A204.1 (cell line): ENCODE data around the gene CLRN3.

Source experiments
- FAIRE-seq: peaks from 2 replicates; lab custom pipeline; 2012; peaks lifted over from hg19 to GRCh38; lab: Jason Lieb, UNC

The CLRN3 gene

DNA sequence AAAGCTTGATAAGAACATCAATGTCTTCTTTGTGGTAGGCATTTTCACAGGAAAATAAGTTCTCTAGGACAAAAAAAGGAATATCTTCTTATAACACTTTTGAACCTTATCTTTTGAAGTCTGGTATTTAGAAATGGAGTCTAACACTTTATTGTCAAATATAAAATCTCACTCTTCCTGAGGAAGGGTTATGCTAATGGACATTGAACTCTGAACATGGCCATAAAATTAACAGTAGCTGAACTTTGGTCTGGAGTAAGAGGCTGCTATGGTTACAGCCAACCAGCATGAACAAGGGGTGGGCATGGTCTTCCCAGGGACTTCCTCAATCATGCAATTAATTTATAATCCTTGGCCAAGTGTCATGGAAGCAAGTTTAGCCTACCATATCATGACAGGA, at the start of gene CLRN3:
Gene CLRN3, minus strand, starts transcription at position 199 of the 400 bp plus-strand sequence. Its CDS starts 157 bp downstream, at position 42.
- FAIRE-seq = no peak

DNA sequence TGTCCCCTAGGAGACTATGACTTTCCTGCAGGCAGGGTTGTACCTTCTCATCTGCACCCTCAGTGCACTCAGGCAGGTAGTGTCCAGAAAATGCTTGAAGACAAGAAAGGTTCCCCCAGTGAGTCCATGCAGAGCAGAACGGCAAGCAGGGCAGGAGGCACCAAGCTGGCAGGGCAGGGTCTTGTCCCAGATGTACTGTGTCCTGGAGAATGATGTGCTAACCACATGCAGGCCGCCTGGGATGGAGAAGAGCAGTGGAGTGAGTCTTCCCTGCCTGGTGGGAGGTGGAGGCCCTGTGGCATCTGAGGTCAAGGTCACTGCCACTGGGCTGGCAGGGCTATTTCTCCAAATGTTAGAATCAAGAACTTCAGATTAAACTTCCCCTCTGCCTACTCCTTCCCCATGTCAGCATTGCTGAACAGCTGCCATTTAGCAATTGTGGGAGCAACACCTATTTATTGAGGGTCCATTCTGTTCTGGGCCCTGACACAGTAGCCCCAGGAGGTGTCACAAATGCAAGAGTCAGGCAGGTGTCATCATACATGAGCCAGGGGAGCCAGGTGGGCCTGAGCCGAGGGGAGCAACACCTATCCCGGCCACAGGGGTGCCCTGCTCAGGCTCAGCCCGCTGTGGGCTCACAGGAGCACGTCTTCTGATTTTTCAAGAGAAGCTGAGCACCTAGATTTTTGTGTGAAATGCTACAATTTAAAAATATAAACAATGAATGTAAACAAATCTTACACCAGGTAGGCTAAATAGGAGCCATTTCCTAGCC, 48.3 kb upstream of the CLRN3 start:
- no peak for FAIRE-seq

DNA sequence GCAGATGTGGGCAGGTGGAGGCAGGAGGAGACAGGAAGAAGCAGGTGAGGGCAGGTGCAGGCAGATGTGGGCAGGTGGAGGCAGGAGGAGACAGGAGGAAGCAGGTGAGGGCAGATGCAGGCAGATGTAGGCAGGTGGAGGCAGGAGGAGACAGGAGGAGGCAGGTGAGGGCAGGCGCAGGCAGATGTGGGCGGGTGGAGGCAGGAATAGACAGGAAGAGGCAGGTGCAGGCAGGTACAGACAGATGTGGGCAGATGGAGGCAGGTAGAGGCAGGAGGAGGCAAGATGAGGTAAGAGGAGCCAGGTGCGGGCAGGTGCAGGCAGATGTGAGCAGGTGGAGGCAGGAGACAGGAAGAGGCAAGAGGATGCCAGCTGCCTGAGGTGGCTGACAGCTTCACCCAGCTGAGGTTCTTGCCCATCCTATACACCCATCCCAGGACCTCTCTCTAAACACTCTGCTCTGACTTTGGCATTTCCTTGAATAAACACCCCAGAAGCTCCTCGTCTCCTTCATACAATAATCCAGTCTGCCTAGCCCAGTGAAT, 47.1 kb upstream of the CLRN3 start:
- FAIRE-seq = no peak

GRCh38 chr10:127937915-127938463, 45.2 kb upstream of the CLRN3 start:
- no peak for FAIRE-seq

DNA sequence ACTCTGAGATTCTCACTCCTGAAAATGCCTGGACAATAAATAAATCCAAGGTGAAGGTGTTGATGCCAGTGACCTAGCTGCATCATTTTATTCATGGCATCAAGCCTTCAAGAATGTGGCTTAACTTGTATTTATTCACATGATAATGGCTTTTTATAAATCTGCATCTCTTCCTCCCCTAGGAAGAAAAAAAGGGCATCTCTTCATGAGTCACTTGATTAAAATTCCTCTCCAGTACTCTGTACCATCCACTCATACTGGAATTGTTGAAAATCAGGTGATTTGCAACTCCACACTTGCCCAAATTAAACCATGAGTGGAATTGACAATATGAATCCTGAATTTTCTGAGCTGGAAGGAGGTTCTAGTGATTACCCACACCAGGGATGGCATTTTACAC, 44.3 kb upstream of the CLRN3 start:
- no peak for FAIRE-seq

DNA sequence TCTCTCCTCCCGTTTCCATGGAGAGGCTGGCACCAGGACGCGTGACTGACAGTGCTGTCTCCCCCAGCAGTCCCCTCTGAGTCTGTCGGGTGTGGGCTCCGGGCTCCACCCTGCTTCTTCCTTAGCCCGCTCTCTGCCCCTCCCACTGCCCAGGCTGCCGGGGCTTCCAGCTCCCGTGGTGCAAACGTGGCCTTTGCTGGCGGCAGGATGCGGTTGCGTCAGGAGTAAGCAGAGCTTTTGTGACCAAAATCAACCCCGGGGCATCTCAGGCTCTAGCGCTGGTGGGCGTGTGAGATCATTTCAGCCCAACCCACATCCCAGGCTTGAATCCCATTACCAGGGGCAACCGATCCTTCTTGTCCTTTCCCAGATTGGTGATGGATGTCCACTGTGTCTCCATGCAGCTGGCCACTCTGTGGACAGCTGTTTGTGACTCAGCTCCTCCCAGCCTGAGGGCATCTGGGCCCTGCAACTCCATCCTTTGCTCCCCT, 42.4 kb upstream of the CLRN3 start:
- no peak for FAIRE-seq

- no peak for FAIRE-seq
Measured at GRCh38 chr10:127934383-127934782, 41.6 kb upstream of the CLRN3 start.

- FAIRE-seq = no peak
Measured at GRCh38 chr10:127933271-127933670, 40.5 kb upstream of the CLRN3 start.

- no peak for FAIRE-seq
Measured at GRCh38 chr10:127932521-127933270, 40.0 kb upstream of the CLRN3 start.

DNA sequence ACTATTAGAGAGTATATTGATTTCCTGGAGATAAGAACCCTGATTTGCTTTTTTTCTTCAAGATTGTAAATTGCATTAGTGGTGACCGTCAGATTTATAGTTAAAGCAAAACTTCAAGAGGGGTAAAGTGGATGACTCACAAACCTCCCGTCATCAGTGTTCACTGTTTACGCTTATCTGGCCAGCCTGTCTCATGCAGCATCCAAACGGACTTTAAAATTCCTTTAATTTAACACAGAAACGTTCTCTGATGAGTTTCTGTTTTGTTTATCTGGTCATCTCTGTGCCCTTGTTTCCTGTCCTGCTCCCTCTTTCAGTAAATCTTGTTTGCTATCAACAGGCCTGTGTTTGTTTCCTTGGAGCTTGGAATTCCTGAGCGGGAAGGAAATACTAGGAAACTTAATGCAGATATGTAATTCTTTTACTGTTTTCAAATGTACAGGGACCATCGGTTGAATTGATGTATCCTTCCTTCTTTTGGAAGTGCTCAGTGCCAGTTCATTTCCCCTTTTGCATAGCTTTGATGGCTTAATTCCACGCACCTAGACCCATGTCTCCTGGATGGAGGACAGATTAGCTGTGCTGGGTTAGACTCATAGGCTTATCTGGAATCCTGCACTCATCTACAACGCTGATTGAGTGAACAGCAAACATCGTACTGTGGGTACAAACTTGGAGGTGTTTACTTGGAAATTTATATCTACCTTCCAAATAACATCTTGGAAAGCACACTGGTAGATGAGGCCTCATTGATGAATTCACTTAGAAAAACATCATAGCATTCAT, 35.5 kb upstream of the CLRN3 start:
- no peak for FAIRE-seq

GRCh38 chr10:127926455-127926854, 33.7 kb upstream of the CLRN3 start:
- FAIRE-seq = no peak

GRCh38 chr10:127925471-127926207, 32.9 kb upstream of the CLRN3 start:
- FAIRE-seq = no peak

GRCh38 chr10:127923646-127924045, 30.9 kb upstream of the CLRN3 start:
- no peak for FAIRE-seq

DNA sequence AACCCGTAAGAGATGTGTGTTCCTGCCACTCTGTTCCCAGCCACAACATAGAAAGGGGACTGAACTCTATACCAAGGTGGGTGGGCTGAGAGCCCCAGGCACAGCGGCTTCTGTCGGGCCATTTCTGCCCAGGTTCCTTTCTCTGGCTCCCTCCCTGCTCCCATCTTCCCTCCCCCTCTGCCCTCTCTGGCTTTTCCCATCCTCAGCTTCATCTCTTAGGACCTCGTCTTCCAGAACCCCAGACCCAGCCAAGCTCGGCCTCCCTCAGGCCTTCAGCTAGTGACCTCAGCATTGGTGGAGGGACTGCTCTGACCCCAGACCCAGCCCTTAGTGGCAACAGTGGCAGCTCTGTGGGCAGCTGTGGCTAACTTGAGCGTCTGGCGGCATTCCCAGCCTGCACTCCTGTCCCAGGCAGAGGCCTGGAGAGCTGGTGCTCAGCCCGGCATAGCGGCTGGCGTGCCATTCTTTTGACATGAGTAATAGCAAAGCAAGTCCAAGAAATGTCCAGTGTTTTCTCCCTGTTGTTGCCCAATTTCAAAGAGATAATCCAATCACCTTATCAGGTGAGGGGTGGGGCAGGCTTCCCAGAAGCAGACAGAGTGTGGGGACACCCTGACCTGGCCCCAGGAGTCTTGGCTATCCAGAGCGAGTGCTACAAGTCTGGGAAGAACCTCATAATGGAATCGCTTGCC, 30.1 kb upstream of the CLRN3 start:
- FAIRE-seq = no peak

DNA sequence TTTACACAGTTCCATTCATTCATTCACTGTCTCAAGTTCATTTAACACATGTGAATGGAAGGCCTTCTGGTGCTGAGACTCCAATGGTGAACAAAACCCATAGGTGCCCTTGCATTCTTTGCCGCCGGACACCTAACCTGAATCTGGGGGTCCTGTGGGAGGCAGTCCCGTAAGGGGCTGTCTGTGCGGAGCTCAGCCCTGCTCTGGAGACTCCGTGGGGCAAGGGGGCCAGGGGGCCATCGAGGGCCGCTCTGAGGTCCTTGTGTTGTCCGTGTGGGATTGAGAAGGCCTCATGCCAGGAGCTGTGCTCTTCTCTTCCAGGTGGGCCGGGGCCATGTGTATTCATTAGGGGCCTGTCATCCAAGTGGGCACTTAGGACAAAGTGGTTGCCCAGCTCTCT, 29.5 kb upstream of the CLRN3 start:
- no peak for FAIRE-seq

- FAIRE-seq = no peak
Measured at GRCh38 chr10:127921753-127922145, 29.0 kb upstream of the CLRN3 start.

GRCh38 chr10:127921075-127921752, 28.5 kb upstream of the CLRN3 start:
- FAIRE-seq = no peak

DNA sequence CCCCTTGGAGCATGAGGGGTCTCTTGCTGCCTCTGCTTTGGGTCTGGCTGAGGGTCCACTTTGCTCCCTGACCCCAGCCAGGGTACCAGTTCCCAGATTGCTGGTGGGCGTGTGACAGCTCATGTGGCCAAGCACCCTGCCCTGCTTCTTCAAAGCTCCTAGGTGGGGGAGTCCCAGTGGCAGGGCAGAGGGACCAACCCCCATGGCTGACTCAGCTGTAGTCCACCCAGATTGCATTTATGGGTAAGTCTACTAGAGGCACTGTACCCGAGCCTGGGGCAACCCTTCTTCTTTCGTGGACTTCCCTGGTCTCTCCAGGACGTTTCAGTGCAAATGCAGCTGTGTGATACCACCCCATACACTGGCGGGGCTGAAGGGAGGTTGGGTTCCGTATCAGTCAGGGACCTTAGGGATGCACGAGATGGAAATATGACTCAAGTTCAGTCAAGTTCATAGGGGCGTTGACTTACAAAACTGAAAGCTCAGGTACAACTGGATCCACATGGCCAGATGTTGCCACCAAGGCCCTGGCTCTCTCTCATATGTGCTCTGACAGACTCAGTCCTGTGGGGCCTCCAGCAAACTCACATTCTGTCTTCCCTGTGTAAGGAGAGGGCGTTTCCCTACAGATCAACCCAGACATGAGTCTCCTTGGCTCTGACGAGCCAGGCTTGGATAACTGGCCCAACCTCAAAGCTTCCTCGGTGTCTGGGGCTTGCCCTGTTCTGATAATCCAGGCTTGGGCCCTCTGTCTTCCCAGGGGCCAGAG, 27.7 kb upstream of the CLRN3 start:
- no peak for FAIRE-seq
